ENCODE results near the gene GRK4.

The GRK4 gene

GRCh38 chr4:2940267-2941137 is 22.9 kb upstream of the GRK4 start:
- Histone ChIP-seq H3K27ac (no peak overlapping the region), H3K36me3 (replicated peaks) (peaks cover 76% of the 10 kb centered on the region), H3K27me3 (replicated peaks) (no peaks in the 10 kb centered on the region), H3K4me3 (ENCODE audit: low read depth, low read length) (no peak overlapping the region)
- in situ Hi-C loops (cut with HindIII; ENCODE audit: low pct_ligation_motif_present, low sequenced_read_pairs) = no loop called here
- no peak for TF ChIP-seq CTCF (IDR thresholded peaks at IDR 0.05; ENCODE audit: low read depth, low read length, missing control alignments)
- no peak for DNase-seq

- H3K4me3 ChIP-seq (ENCODE audit: low read depth, low read length) = no peak overlapping the region
- in situ Hi-C loops (cut with HindIII; ENCODE audit: low pct_ligation_motif_present, low sequenced_read_pairs) = no loop called here
- no peak for DNase-seq
- TF ChIP-seq CTCF (IDR thresholded peaks at IDR 0.05; ENCODE audit: low read depth, low read length, missing control alignments) = no peak
- no peaks in the 10 kb centered on the region for H3K27me3 ChIP-seq (replicated peaks)
- H3K27ac ChIP-seq = no peak overlapping the region
- H3K36me3 ChIP-seq (replicated peaks) = peaks cover 81% of the 10 kb centered on the region
Measured at GRCh38 chr4:2941138-2942036, 22.0 kb upstream of the GRK4 start.

- peaks cover 88% of the 10 kb centered on the region for H3K36me3 ChIP-seq (replicated peaks)
- in situ Hi-C loops (cut with HindIII; ENCODE audit: low pct_ligation_motif_present, low sequenced_read_pairs) = no loop called here
- no peaks in the 10 kb centered on the region for H3K27me3 ChIP-seq (replicated peaks)
- DNase-seq = no peak
- H3K4me3 ChIP-seq (ENCODE audit: low read depth, low read length) = no peak overlapping the region
- no peak for TF ChIP-seq CTCF (IDR thresholded peaks at IDR 0.05; ENCODE audit: low read depth, low read length, missing control alignments)
- H3K27ac ChIP-seq = no peak overlapping the region
Measured at GRCh38 chr4:2942037-2942531, 21.3 kb upstream of the GRK4 start.

GRCh38 chr4:2942532-2943363 is 20.6 kb upstream of the GRK4 start:
- no peak overlapping the region for H3K27ac ChIP-seq

More at GRCh38 chr4:2942532-2943363, 20.6 kb upstream of the GRK4 start:
- H3K36me3 ChIP-seq (replicated peaks) = peaks cover 90% of the 10 kb centered on the region
- no peak for DNase-seq
- in situ Hi-C loops (cut with HindIII; ENCODE audit: low pct_ligation_motif_present, low sequenced_read_pairs) = no loop called here
- H3K4me3 ChIP-seq (ENCODE audit: low read depth, low read length) = no peak overlapping the region
- no peak for TF ChIP-seq CTCF (IDR thresholded peaks at IDR 0.05; ENCODE audit: low read depth, low read length, missing control alignments)
- no peaks in the 10 kb centered on the region for H3K27me3 ChIP-seq (replicated peaks)
